ENCODE results near the gene DIRAS3.
"Not testable (repeated sequence)": the region's sequence is repeated elsewhere in the genome, so short reads cannot be mapped to it uniquely, and the experiment has no call there.

Gene DIRAS3, protein sequence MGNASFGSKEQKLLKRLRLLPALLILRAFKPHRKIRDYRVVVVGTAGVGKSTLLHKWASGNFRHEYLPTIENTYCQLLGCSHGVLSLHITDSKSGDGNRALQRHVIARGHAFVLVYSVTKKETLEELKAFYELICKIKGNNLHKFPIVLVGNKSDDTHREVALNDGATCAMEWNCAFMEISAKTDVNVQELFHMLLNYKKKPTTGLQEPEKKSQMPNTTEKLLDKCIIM

DNA sequence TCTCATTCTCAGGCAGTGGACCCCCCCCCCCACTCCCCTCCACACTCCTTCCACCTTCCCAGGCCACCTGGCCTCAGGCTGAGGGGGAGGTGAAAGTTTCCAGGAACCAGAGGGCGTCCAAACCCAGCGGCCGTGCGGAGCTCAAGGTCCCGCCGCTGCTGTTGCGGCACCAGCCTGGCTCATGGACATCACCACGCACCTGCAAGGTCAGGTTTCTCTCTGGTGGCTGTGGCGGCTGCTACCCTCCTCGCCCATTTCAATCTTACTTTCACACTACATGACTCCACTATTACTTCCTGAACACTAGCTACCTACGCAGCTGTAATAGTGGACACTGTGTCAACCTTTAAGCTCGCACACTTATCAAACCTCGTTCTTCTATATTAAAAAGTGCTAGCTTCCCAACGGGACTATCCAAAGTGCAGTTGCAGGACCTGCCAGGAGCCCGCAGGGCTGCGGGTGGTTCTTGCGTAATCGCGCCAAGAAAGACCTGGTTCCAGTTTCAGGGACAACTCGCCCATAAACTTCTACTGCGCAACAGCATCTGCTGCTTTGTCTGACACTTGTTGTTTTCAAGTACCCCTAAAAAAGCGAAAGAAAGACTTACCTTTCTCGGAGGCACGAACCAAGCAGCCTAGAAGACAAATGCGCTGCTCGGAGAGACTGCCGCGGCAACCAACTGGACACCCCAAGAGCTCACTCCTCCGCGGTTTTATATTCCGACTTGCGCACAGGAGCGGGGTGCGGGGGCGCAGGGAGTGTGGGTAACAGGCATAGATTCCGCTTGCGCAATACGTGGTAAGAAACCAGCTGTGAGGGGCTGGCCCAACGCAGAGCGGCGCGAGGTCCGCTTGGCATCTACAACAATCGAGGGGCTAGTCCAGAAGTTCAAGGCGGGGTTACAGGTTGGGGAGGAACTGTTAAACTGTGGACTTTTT lies at the start of gene DIRAS3:
Gene DIRAS3, minus strand, starts transcription at position 687 of the 938 bp plus-strand sequence. CDS start 3,330 bp downstream, outside the sequence.
- DNase-seq = no peak

DNA sequence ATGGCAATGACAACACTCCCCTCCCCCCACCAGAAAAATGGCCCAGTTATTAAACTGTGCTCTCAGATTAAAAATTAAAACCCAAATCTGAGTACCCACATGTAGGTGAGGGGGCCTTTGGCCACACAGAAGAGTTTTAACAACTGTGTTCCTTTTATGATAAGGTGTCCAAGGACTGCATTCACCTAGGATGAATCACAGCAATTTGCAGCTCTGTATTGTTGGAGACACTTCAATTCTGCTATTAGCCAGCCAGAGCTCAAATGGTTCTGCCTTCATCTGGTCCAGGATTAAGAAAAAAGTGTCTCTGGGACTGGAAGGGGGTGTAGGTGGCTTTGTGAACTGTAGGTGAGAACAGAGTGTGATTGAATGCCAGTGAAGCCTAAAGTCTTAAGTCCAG lies 43.3 kb upstream of the DIRAS3 start:
- DNase-seq = no peak

DNA sequence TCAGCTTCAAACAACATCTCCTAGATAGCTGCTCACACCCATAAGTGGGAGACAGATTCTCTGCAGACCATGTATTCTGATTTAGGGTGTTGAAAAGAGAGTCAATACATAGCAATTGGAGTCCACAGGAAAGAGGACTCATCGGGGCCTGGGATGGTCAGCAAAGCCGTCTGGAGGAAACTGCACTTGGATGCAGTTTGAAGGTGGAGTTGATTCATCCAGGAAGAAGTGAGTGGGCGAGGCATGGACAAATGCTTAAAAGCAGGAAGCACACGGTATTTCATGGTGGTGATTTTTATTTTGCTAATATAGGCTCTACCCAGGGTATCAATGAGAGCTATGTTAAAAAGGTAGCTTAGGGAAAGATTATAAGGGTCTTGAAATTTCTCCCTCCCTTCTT lies 36.8 kb upstream of the DIRAS3 start:
- DNase-seq = no peak

DNA sequence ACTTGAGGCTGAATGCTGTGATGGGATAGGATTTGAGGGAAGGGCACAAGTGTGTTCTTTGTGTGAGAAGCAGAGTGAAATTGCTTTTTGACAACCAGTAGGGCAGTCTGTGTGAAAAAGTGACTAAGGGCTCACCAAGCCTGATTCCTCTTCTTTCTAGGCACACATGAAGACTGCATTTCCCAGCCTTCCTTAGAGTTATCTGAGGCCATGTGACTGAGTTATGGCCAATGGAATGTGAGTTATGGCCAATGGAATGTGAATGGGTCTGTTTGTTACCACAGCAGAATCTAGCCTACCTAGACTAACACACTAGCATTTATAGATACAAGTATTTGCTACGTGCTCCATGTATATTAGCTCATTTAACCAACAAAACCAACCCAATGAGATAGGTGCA lies 35.3 kb upstream of the DIRAS3 start:
- DNase-seq = no peak

DNA sequence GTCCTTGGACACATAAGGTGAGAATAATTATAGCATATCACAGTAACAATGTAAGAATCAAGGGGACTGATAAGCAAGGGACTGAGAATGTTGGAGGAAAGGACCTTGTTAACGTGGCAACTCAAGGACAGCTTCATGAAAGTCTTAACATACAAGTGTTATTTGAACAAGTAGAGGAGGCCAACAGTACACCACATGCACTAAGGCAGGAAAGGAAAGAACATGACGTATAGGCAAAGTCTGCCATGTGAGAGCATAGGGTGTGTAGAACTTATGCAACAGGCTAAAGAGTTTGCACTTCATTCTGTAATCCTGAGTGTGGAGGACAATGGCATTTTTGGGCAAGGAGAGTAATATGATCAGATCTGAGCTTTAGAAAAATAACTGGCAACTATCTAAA lies 33.3 kb upstream of the DIRAS3 start:
- DNase-seq = no peak

DNA sequence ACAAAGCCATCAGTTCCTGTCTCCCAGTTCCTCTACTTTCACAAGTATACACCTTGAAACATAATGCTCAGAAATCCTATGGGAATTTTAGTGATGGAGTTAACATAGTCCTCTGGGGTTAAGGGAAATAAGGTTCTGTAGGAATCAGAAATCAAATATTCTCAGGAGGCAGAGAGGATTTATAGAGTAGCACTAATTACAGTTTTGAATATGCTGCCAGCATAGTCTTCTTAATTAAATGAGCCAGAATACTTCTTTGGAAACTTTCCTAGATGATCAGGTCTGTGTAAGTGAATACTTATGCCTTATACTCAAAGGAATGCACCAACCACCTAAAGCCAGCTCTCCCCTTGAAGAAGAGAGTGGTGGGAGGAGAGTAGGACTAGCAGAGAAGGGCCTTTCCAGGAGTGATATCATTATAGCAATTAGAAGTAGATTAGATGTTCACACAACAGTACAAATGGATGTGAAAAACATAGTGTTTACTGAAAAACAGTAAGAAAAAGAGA lies 31.4 kb upstream of the DIRAS3 start:
- DNase-seq = no peak

DNA sequence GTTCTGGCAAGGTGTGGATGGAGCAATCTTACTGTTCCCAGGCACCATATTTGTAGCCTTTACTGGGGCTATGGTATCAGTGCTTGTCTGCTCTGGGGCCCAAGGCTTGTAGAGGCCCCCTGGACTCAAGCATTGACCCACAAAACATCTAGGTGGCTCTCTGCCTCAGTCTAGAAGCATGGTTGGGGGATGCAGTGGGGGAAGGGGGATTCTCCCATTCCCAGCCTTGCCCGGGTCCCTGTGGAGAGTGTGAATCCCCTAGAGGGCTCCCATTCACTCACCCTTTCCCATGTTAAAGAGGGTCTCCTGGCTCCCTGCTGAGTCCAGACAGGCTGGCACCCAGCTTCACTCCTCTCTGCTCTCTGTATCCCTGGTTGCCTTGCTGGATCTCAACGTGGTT lies 28.2 kb upstream of the DIRAS3 start:
- DNase-seq = no peak

DNA sequence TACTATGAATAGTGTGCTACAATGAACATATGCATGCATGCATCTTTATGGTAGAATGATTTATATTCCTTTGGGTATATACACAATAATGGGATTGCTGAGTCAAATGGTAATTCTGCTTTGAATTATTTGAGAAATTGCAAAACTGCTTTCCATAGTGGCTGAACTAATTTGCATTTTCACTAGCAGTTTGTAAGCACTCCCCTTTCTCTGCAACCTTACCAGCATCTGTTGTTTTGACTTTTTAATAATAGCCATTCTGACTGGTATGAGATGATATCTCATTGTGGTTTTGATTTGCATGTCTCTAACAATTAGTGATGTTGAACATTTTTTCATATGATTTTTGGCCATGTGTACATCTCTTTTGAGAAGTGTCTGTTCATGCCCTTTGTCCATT lies 24.0 kb upstream of the DIRAS3 start:
- no peak for DNase-seq

DNA sequence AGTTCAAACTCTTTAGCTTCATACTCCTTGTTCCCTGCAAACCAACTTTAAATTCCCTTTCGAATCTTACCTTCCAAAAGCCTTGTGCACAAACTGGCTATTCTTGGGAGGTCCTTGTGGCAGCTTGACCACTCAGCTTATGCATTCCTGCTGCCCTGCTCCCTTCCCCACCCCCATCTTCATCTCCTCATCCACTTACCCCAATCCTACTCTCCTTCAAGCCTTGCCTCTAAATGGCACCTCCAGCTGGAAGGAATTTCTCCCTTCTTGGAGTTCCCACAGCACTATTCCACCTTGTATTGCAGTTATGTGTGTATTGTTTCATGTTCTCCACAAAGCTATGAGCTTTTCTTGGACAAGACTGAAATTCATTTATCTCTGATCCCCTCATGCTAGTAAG lies 15.3 kb upstream of the DIRAS3 start:
- no peak for DNase-seq

DNA sequence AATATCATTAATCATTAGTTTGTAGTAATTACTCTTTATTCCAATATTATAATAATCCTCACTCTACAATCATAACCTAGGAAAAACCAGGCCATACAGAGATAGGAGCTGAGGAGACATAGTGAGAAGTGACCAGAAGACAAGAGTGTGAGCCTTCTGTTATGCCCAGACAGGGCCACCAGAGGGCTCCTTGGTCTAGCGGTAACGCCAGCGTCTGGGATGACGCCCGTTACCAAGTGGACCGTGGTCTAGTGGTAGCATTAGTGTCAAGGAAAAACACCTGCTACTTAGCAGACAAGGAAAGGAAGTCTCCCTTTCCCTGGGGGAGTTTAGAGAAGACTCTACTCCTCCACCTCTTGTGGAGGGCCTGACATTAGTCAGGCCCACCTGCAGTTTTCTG lies 7.6 kb upstream of the DIRAS3 start:
- not testable (repeated sequence) for DNase-seq

DNA sequence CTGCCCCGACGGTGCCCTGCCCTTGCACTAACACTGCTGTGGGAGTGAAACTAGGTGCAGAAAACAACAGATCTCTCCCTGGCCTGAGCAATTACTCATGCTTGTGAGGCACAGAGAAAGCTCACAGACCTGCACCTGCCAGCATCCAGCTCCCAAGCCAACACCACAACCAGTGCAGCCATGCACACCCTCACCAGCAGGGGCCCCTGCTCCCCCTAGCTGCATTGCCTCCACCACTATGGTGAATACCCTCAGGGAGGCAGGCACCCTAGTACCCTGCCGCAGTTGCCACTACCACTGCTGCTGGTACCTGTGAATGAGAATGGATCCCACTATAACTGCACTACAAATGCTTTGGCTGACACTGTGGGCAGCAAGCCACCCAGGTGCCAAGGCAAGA lies 7.1 kb upstream of the DIRAS3 start:
- DNase-seq = no peak

DNA sequence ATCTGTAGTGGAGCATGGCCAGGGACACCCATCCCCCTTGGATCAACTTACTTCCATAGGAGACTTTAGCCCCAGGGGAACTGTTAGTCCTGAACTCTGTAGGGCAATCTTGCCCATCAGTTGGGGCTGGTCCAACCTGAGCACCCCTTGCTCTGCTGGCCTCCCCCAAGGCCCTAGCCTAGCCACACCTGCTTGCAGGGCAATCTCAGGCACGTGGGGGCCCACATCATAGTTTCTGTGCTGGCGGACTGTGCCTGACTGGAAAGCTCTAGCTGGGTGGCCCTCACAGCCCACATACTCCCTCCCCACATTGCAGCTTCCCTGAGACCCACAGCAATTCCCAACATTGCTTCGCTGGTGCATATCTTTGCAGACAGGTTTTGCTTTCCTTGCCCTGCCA lies 6.6 kb upstream of the DIRAS3 start:
- no peak for DNase-seq

DNA sequence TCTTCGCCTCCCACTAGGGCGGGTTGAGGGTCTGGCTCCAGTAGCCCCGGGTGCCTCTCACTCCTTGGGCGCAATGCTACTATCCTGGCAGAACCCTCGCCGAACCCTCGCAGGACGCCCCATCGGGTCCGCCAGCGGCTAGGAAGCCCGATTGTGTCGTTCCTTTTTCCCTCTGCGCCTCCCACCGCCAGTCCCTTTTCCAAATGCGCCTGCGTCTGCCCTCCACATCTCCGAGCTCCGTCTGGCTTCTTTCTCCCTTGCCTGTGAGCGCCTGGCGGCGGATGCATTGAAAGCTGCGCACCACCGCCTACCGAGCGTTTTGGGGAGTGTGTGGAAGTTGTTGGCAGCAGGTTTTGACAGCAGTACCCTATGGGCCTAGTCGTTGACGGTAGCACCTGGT lies 1.0 kb upstream of the DIRAS3 start:
- no peak for DNase-seq

DNA sequence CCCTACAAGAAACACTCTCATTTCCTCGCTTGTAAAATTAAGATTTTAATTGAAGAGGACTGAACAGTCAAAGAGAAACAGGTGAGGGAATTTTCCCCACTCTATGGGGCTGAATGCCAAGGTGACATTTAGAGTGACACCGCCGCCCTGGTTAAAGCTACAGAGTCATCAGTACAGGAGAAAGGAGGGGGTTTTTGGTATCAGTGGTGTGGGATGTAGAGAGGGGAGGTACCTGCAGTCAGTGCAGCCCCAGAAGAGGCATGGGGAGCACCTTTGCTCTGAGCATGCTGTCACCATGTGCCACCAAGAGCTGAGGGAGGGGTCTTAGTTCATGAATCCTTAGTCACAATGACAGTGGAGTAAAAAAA lies 2.8 kb downstream of the DIRAS3 start:
- DNase-seq = no peak

DNA sequence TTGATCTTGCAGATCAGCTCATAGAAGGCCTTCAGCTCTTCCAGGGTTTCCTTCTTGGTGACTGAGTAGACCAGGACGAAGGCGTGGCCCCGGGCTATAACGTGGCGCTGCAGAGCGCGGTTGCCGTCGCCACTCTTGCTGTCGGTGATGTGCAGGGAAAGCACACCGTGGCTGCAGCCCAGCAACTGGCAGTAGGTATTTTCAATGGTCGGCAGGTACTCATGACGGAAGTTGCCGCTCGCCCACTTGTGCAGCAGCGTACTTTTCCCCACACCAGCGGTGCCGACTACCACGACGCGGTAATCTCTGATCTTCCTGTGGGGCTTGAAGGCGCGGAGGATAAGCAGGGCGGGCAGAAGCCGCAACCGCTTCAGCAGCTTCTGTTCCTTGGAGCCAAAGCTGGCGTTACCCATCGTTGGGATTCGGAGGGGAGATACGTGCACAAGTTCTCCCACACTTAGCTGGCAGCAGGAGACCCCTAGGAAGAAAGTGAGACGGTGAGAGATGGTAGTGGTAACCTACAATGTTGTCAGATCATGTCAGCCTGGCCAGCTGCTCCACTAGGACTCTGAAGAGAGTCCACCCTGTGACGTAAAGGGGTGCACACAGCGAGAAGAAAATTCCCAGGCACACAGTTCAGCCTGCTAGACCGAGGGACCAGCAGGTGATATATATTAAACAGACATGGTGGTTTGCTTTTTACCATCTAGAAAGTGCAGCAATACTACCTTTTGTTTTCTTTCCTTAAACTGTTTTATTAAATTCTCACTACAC lies 3.4 kb downstream of the DIRAS3 start:
- no peak for DNase-seq

DNA sequence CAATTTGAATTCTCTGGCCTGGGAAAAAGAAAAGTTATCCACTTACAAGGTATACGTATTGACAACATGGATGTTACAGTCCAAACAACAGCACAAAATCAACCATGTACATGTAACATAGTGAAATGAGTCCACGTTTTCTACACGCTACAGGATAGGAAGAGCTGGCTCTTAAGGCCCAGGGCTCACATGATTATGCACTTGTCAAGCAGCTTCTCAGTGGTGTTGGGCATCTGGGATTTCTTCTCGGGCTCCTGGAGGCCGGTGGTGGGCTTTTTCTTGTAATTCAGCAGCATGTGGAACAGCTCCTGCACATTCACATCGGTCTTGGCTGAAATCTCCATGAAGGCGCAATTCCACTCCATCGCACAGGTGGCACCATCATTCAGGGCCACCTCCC lies 4.0 kb downstream of the DIRAS3 start:
- DNase-seq = no peak

DNA sequence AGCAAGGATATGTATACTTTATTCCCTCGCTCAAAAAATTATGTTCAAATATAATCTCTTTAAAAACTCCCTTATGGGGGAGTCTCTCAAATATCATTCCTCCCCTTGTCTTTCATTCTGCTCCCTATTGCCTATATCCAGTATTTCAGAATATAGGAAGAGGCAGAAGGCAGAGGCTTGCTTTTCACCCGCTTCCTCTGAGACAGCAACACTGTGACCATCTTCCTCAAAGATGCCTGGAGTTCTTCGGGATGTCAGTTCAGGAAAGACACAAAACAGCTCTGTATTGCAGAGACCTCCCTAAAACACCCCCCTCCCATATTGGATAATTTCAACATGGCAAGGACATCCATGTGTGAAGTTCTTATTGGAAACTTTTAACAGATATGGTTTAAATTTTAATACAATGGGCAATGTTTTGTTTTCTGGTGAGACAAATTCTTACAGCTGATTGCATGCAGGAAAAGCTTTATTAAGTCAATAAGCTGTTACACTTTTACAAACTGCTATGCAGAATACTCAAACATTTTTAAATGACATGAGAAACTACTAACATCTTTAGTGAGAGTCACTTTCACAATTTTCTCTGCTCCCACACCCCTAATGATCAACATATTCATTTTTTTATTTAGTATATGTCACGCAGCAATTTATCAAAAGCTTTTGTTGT lies 4.8 kb downstream of the DIRAS3 start:
- no peak for DNase-seq

DNA sequence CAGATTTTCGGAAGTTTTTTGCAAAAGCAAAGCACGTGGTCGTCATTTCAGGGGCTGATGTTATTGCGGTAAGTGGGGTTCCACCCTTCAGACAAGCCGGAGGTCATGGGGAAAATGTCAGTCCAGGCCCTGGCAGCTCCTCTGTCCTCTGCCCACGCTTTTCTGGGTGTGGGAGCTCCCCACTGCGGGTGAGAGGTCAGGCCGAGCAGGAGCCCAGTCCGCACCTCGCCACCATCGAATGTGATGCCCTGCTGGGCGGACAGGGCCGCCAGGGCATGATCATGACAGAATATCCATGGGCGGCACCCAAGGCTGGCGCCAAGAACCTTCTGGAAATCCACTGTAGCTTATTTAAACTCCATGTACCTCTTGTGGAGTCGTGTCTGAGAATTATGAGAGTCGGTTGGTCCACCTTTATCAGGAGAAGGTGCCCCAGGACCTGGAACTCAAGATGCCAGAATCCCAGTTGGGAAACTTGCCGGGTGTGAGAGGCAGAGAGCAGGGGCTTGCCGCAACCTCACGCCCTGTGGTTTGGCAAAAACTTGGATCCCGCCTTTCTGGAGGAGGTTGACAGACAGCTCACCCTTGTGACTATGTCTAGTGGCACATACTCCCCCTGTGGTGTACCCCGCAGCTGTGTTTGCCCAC lies 6.9 kb downstream of the DIRAS3 start:
- no peak for DNase-seq

DNA sequence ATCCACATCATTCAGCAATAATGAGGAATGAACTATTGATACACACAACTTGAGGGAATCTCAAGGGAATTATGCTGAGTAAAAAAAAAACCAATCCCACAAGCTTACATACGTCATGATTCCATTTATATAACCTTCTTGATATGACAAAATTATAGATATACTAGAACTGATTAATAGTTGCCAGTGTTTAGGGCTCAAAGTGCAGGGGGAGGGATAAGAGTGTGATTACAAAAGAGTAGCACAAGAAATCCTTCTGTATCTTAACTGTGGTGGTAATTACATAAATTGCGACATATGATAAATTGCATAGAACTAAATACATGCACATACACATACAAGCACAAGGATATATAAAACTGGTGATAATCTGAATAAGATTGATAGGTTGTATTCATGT lies 13.5 kb downstream of the DIRAS3 start:
- no peak for DNase-seq

DNA sequence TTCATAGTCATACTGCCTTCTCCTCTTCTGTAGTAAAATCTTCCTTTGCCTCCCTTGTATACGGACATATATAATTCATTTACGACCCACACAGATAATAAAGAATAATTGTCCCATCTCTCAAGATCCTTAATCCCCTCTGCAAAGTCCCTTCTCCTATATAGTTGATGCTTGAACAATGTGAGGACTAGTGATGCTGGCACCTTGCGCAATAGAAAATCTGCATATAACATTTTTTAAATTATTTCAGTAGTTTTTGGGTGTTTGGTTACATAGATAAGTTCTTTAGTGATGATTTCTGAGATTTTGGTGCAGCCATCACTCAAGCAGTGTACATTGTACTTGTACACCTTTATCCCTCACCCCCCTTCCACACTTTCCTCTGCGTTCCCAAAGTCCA lies 21.0 kb downstream of the DIRAS3 start:
- DNase-seq = no peak

DNA sequence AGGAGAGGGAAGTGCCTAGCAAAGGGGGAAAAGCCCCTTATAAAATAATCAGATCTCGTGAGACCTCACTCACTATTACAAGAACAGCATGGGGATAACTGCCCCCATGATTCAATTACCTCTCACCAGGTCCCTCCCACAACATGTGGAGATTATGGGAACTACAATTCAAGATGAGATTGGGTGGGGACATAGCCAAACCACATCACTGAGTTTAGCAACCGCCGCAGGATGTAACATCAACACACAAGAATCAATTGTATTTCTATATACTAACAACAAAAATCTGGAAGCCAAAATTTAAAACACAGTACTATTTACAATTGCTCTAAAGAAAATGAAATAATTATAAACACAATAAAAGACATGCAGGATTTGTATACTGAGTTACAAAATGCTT lies 21.9 kb downstream of the DIRAS3 start:
- no peak for DNase-seq

DNA sequence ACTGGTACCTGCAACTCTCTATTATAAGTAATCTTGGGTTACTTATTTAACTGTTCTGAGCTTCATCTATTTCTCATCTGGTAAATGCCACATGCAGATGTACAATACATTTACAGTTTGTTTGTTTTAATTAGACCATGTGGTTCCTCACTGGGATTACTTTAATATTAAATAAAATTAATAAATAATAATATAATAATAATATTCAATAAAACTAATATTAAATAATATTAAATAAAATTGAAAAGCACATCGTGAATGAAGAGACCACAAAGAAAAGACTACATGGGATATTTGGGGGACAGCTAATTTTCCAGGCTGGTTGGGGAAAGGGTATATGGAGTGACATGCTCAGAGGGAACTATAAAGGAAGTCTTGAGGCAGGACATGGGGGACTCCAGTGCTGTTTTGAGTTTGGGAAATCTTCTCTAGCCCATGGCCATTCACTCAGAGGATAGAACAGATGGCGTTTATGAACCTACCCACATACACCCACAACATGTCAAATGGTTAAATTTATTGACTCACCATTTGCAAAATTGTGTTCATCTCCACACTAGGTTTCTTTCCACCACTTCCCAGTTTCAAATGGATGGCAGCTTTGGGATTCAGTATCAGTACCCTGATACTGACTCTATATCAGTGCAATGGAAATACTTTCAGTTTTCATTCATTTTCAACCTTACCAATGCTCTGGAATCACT lies 25.6 kb downstream of the DIRAS3 start:
- DNase-seq = no peak

Measured in activated T-cell treated with anti-CD3 and anti-CD28 coated beads for 4 hours (primary cell).